NCI-H748 (cell line): Measurements from ENCODE around the gene MCHR1.
"Not testable (repeated sequence)": the region's sequence is repeated elsewhere in the genome, so short reads cannot be mapped to it uniquely, and the experiment has no call there.

Source experiments
- DNase-seq: peaks from one replicate; lab custom pipeline; 2025; ENCODE audit not compliant: unreplicated experiment; lab: John Stamatoyannopoulos, UW

The MCHR1 gene

GRCh38 chr22:40654522-40655167, 24.6 kb upstream of the MCHR1 start:
- DNase-seq, result peak; percentile 33

GRCh38 chr22:40655941-40656340, 23.3 kb upstream of the MCHR1 start:
- DNase-seq, result not testable (repeated sequence)

GRCh38 chr22:40656651-40657050, 22.6 kb upstream of the MCHR1 start:
- not testable (repeated sequence) for DNase-seq

- DNase-seq, result peak; percentile 41
Measured at GRCh38 chr22:40659166-40659565, 20.1 kb upstream of the MCHR1 start.

GRCh38 chr22:40660730-40661129, 18.6 kb upstream of the MCHR1 start:
- DNase-seq, result no peak

GRCh38 chr22:40661671-40662070, 17.6 kb upstream of the MCHR1 start:
- no peak for DNase-seq

- DNase-seq, result no peak
Measured at GRCh38 chr22:40665312-40665711, 14.0 kb upstream of the MCHR1 start.

- DNase-seq, result no peak
Measured at GRCh38 chr22:40666151-40666848, 13.0 kb upstream of the MCHR1 start.

- DNase-seq, result no peak
Measured at GRCh38 chr22:40668611-40669411, 10.5 kb upstream of the MCHR1 start.

- no peak for DNase-seq
Measured at GRCh38 chr22:40670058-40670457, 9.2 kb upstream of the MCHR1 start.

- DNase-seq, result no peak
Measured at GRCh38 chr22:40671369-40671768, 7.9 kb upstream of the MCHR1 start.

- DNase-seq, result no peak
Measured at GRCh38 chr22:40671796-40672360, 7.4 kb upstream of the MCHR1 start.

GRCh38 chr22:40673017-40673416, 6.3 kb upstream of the MCHR1 start:
- no peak for DNase-seq

GRCh38 chr22:40674274-40674673, 5.0 kb upstream of the MCHR1 start:
- DNase-seq, result no peak

GRCh38 chr22:40676166-40676565, 3.1 kb upstream of the MCHR1 start:
- DNase-seq, result not testable (repeated sequence)

- DNase-seq, result no peak
Measured at GRCh38 chr22:40676644-40677043, 2.6 kb upstream of the MCHR1 start.

GRCh38 chr22:40678493-40679248, 613 bp upstream of the MCHR1 start:
- no peak for DNase-seq

GRCh38 chr22:40679964-40680818, 907 bp downstream of the MCHR1 start:
- no peak for DNase-seq

GRCh38 chr22:40680819-40681183, 1.5 kb downstream of the MCHR1 start:
- DNase-seq, result no peak

GRCh38 chr22:40681451-40681850, 2.2 kb downstream of the MCHR1 start:
- DNase-seq, result peak; percentile 8
